HG02623 (cell line): ENCODE results near the gene STC2.

ENCODE experiments used
- ATAC-seq: cut with Tn5 transposase; IDR thresholded peaks from one replicate; pipeline ENCODE4 v1.9.1; 2021; ENCODE audit warnings: moderate library complexity; ENCODE audit not compliant: unreplicated experiment

Gene STC2

GRCh38 chr5:173314166-173314952 is 13.9 kb downstream of the STC2 start:
- no peak for ATAC-seq

- no peak for ATAC-seq
Observed at GRCh38 chr5:173313351-173313801, 14.8 kb downstream of the STC2 start.

GRCh38 chr5:173312821-173313220 is 15.4 kb downstream of the STC2 start:
- no peak for ATAC-seq

GRCh38 chr5:173311818-173312585 is 16.2 kb downstream of the STC2 start:
- no peak for ATAC-seq

- ATAC-seq = no peak
Observed at GRCh38 chr5:173310861-173311785, 17.1 kb downstream of the STC2 start.

- ATAC-seq = no peak
Observed at GRCh38 chr5:173310218-173310769, 17.9 kb downstream of the STC2 start.

GRCh38 chr5:173309731-173310130 is 18.5 kb downstream of the STC2 start:
- ATAC-seq = no peak

GRCh38 chr5:173308226-173308625 is 20.0 kb downstream of the STC2 start:
- no peak for ATAC-seq

GRCh38 chr5:173307695-173308094 is 20.5 kb downstream of the STC2 start:
- ATAC-seq = no peak

- no peak for ATAC-seq
Observed at GRCh38 chr5:173306695-173307094, 21.5 kb downstream of the STC2 start.

- no peak for ATAC-seq
Observed at GRCh38 chr5:173304591-173304988, 23.6 kb downstream of the STC2 start.

GRCh38 chr5:173303878-173304590 is 24.2 kb downstream of the STC2 start:
- ATAC-seq = no peak

GRCh38 chr5:173302546-173303155 is 25.6 kb downstream of the STC2 start:
- ATAC-seq = no peak

GRCh38 chr5:173301695-173302545 is 26.3 kb downstream of the STC2 start:
- no peak for ATAC-seq

- no peak for ATAC-seq
Observed at GRCh38 chr5:173300389-173301047, 27.7 kb downstream of the STC2 start.

GRCh38 chr5:173299820-173300219 is 28.4 kb downstream of the STC2 start:
- ATAC-seq = no peak

GRCh38 chr5:173298213-173298926 is 29.8 kb downstream of the STC2 start:
- no peak for ATAC-seq

GRCh38 chr5:173297813-173298212 is 30.4 kb downstream of the STC2 start:
- ATAC-seq = no peak
